SK-N-SH treated with all-trans-retinoic acid at 6 μM for 48 hours (cell line): ENCODE measurements around the gene ITM2B.

ENCODE experiments used
- ARNTL ChIP-seq: fragments of 450-650 bp; formaldehyde crosslinking; IDR thresholded peaks from 2 replicates; pipeline ENCODE4 v1.5.0; 2020; ENCODE audit warnings: low read depth, mild to moderate bottlenecking, moderate library complexity, borderline replicate concordance
- RARB ChIP-seq: fragments of 250-450 bp; sonication (Bioruptor Pico); IDR thresholded peaks from 2 replicates; pipeline ENCODE4 v1.8.0; 2021; ENCODE audit warnings: mild to moderate bottlenecking, moderate library complexity
- ZC3H10 ChIP-seq: fragments of 250-450 bp; sonication (Bioruptor Pico); IDR thresholded peaks from 2 replicates; pipeline ENCODE4 v1.5.1; 2021; ENCODE audit warnings: mild to moderate bottlenecking, moderate library complexity

- TF ChIP-seq ARNTL (CRISPR knock-in tag) (no peak), ZC3H10 (CRISPR knock-in tag) (no peak), RARB (CRISPR knock-in tag) (no peak)
Observed at GRCh38 chr13:48210178-48210577, 22.8 kb upstream of the ITM2B start.
